GM21526 (cell line): ENCODE measurements around the gene RAPGEF4.
"Not testable (repeated sequence)": the region's sequence is repeated elsewhere in the genome, so short reads cannot be mapped to it uniquely, and the experiment has no call there.

Experiments used
- ATAC-seq: cut with Tn5 transposase; IDR thresholded peaks from one replicate; pipeline ENCODE4 v1.9.1; 2021; ENCODE audit warnings: moderate library complexity; ENCODE audit not compliant: unreplicated experiment, low FRiP score

RAPGEF4 gene

DNA sequence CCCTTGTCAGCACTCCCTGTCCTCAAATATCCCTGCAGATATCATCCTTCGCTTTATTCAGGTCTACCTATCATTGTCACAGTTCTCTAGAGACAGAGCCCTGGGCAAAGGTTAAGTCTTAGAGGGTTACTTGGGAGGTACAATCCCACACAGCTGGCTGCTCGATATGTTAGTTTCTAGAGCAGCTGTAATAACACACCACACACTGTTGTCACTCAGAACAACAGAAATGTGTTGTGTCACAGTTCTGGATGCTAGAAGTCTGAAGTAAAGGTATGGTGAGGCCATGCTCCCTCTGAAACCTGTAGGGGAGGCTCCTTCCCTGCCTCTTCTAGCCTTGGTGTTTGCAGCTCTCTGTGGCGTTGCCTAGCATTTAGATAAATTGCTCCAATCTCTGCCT is 9.9 kb upstream of the RAPGEF4 start:
- ATAC-seq, result no peak

DNA sequence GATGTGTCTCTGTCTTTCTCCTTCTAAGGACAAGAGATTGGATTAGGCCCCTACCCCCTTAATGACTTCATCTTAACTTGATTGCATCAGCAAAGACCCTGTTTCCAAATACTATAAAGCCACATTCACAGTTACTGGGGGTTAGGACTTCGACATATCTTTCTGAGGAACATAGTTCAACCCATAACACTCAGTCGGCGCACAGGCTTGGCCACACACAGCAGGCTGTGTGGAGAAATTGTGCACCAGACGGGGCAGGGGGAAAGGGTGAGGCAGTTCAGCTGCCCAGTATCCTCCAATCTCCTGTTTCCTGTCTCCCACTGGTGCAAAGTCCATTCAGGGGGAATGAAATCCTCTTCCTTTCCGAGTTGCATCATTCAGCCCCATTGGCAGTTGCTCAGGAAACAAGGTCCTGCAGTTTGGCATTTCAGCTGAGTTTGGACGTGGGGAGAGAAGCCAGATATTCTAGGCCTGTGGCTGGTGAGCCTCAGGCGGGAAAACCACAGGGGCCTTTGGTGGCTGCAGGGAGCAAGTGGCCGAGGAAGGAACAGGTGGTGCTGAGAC is 9.4 kb upstream of the RAPGEF4 start:
- ATAC-seq, result no peak

DNA sequence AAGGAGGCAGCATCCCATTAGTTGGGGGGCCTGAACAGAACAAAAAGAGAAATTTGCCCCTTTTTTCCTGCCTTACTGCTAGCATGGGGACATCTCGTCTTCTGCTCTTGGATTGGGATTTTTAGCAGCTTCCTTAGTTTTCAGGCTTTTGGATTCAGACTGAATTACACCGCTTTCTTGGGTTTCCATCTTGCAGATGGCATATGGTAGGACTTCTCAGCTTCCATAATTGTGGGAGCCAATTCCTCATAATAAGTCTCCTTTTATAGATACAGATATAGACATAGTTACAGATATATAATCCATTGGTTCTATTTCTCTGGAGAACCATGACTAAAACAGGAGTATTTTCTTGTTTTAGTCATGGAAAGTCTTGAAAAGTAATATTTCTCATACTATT is 5.2 kb upstream of the RAPGEF4 start:
- no peak for ATAC-seq

DNA sequence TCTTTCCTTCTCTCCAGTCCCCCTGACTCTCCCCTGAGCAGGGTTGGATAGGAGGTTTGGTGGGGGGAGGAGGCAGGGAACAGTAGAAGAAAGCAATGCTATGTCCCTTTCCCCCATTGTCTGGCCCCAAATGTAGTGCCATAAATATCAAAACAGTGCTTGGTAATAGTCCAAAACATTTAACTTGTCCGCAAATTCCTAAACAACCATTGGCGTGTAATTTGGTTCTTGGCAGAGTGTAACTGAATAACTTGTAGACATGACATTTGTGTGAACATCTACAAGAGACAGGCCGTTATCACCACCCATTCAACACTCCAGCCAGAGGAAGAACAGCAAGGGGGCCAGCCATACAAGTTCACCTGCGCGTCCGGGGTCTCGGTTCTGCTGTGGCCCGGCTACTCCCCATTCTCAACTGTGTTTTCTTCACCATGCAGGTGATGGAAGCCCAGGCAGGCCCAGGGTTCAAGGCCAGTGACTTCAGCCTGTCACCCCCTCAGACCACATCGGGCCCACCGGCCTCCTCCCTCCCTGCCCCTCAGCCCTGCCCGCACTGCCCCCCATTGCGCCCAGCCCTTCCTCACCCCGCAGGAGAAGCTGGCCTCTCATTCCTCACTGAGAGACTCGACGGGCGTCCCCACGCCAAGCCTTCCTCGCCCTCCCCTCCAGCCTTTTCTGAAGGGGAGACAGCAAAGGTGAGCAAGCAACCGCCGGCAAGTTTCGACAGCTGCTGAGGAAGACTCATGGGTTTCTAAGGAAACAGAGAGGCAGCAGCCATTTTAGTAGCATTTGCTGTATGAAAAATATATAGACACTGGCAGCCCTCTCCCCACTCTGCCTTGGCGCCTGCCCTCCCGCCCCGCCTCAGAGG is 699 bp upstream of the RAPGEF4 start:
- no peak for ATAC-seq

DNA sequence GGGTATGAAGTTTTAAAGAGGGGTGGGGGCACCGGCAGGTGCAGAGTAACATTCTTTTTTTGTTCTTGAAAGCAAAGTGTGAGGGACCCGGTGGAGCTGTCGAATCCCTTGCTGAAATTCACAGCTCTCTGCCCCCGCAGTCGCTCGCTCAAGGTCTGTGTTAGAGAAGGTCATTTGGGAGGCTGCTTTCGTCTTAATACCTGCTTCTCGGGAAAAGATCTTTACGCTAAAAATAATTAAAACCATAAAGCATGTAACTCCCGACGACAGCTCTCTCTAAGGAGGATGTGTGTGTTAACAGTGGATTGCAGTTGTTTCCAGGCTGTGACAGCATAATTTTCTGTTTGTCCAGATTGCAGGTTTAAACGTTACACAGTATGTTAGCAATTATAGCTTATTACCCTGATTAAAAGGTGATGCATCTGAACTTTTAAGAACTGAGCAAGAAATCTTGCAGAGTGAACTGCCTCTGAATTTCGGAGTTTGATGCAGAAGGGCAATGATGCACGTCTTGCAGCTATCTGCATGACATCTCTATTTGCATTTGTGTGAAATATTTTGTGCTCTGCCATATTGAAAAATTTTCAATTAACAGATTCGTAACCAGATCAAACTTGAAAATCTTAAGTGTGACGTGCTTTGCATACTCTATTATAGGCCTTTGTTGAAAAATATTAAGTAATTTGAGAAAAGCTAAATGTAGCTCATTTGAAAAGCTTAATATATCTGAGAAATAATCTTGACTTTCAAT is 954 bp downstream of the RAPGEF4 start:
- no peak for ATAC-seq

DNA sequence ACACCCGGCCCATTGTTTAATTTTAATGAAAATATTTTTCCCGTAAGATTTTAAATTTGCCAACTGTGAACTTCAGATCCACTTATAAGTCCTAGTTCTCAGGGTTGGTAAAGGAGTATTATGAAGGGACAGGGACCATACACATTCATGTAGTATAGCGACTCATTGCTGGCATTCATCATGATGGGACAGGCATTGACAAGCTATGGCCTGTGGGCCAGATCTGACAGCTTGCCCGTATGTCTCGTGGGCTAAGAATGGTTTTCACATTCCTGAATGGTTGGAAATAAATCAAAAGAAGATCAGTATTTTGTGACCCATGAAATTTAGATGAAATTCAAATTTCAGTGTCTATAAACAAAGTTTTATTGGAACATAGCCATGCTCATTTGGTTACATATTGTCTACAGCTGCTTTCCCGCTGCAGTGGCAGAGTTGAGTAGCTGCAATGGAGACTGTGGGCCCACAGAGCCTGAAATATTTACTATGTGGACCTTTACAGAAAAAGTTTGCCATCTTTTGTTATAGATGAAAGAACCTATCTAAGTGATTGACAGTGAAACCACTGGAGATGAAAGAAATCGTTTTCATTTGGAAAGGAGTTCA is 4.1 kb downstream of the RAPGEF4 start:
- ATAC-seq, result no peak

DNA sequence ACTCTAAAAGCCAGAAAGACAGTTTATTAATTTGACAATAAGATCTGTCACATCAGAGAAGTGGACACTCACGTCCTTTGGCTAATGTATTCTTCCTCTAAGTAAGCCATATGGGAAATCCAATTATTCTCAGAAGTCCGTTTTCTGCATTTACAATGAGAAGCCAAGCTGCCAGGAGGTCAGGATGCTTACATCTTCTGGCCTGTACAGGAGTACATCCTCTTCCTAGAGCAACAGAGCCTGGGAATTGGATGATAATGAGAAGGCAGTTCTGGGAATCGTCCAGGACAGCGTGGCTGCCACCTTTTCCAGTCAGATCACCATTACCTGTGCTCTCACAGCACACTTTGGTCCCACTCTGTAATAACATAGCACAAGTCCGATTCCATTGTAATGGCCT is 5.2 kb downstream of the RAPGEF4 start:
- no peak for ATAC-seq

DNA sequence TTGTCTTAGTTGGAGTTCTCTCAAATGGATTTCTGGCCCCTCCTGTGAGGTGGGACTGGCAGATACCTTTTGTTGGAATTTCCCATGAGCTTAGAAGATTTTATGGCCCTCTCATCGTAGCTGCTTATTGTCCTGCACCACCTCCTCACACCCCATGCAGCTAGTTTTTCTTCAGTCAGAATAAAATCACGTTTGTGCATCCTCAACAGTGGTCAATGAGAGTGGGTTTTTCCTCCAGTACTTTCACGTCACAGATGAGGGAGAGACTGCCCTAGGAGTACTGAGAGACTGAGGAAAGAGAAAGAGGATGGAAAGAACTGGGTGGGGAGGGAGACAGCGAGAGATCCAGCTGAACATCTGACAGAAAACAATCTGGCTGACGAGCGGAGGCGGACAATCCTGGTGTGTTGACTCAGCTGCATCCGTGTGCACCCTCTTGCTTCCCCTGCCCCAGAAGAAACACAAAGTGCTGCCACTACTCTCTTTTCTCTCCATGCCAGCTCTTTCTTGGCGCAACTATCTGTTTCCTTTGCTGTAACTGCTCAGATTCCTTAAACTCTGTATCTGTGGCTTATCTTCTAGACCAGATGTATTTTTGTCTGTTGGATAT is 7.4 kb downstream of the RAPGEF4 start:
- ATAC-seq, result no peak

DNA sequence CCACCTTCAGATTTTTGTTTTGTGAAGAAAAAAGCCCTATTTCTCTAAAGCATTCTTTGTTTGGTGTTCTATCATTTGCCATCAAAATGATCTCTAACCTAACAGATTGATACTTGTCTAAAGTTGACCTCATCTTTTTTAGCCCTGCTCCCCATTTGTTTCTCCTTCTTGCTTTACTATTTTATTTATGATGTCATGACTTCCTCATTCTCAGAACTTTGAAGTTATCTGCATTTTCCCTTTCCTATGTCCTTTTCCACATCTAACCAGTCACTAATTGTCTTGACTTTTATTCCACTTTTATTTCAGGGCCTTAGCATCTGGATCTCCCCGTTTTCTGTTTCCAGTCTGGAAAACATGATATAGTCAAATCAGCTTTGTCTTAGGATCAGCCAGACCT is 8.3 kb downstream of the RAPGEF4 start:
- ATAC-seq, result no peak

DNA sequence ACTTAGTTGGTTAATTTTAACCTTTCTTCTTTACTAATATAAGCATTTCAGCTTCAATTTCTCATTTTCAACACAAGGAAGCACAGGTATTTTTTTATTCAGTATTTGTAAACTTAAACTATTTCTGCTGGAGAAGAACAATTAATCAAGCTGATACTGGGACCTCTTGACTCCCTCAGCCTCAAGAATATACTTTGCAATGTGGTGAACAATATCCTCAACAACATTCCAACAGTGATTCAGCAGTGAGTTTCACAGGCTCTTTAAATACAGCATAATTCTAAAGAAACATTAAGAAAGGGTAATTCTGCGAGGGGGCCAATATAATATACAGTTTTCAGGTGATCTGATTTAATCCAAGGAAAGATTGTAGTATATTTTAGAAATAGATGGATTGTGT is 10.0 kb downstream of the RAPGEF4 start:
- no peak for ATAC-seq

DNA sequence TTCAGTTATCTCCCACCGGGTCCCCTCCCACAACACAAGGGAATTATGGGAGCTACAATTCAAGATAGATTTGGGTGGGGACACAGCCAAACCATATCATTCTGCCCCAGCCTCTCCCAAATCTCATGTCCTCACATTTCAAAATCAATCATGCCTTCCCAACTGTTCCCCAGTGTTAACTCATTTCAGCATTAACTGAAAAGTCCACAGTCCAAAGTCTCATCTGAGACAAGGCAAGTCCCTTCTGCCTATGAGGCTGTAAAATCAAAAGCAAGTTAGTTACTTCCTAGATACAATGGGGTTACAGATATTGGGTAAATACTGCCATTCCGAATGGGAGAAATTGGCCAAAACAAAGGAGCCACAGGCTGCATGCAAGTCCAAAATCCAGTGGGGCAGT is 12.9 kb downstream of the RAPGEF4 start:
- ATAC-seq, result not testable (repeated sequence)

DNA sequence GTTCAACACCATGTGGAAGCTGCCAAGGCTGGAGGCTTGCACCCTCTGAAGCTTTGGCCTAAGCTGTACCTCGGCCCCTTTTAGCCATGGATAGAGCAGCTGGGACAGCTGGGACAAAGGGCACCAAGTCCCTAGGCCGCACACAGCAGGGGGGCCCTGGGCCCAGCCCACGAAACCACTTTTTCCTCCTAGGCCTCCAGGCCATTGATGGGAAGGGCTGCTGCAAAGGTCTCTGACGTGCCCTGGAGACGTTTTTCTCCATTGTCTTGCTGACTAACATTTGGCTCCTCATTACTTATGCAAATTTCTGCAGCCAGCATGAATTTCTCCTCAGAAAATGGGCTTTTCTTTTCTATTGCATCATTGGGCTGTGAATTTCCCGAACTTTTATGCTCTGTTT is 13.7 kb downstream of the RAPGEF4 start:
- ATAC-seq, result no peak

DNA sequence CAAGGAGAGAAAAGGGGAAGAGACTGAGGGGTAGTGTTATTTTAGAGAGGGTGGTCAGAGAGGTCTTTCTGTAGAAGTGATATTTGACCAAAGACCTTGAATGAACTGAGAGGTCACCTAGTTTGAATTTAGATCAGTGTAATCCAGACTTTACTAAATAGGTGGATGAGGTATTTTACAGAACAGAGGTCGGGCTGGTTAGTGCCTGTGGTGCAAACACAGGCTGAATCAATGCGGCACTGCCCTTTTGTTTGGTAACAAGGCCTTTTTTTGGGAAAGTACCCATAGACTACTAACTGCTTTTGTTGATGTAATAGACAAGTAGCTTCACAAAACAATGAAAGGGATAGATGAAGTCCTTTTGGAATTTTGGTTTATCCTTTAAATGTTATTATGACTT is 15.9 kb downstream of the RAPGEF4 start:
- ATAC-seq, result no peak

DNA sequence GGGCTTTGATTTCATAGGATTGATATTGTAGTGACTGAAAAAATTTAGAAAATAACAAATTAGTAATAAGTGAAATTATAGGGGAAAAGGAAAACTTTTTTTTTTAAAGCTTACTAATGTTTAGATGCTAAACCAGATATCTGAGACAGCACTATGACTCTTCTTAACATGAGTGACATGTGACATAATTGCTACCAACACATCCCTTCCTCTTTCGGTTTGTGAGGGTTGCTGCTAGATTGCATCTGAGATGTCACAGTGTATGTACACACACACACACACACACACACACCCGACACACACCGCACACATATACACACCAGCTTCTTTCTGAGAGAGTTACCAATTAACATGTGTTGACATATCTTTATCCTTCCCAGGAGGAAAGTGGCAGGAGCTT is 18.0 kb downstream of the RAPGEF4 start:
- ATAC-seq, result no peak

DNA sequence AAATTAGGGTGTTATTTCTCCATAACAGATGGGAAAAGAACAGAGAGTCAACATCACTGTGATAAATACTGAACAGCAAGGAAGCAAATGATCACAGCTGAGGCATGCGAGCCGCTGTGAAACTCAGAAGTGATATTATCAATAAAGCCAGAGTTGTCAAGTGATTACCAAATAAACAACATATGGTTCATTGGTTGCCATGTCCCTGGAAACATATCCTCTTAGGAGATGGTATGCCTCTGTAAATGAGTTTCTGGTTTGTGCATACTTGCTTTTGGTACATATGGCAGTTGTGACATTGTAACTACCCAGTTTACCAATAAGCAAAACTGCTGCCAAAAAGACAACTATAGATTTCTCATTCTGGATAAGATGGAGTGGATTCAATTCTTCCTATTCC is 23.8 kb downstream of the RAPGEF4 start:
- ATAC-seq, result no peak

DNA sequence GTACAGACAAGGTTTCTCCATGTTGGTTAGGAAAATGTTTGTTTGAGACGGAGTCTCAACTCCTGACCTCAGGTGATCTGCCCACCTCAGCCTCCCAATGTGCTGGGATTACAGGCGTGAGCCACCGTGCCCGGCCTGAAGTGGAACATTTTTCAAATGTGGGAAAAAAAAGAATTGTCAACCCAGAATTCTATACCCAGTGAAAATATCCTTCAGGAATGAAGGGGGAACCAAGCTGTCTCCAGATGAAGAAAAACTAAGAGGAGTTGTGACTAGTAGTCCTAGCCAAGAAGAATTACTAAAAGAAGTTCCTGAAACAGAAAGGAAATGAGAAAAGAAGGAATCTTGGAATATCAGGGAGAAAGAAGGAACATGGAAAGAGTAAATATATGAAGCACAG is 25.7 kb downstream of the RAPGEF4 start:
- no peak for ATAC-seq

DNA sequence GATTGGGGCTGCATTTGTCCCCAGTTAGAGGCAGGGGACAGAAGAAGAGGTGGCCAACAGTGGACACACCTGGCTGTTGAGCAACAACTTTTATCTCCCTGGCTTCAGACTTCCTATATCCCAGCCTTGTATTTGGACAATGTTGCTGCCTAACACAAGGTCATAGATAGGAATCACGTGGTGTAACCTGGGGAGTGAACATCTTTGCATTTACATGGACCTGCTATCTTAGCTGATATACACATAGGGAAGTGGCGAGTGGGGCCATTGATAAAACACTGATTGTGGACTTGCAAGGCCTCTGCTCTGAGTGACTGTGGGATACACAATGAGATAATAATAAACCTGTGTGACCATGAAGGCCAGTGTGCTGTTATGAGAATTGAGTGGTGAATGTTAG is 26.9 kb downstream of the RAPGEF4 start:
- ATAC-seq, result no peak

DNA sequence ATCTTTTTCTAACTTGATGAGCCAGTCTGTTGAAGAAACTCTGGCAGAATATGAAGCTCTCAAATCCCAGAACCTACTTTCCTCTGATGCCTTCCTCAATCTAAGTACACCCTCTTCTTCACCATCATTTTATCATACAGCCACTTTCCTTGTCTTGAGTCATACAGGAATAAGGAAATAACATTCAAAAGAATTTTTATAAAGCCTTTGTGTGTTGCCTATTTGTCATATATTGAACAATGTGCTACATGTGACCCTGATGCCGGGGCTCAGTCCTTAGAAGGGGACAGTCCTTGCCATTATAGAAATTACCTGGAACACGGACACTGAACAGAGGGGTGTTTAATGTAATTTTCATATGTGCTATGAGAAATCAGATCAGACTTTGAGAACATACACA is 27.4 kb downstream of the RAPGEF4 start:
- no peak for ATAC-seq

DNA sequence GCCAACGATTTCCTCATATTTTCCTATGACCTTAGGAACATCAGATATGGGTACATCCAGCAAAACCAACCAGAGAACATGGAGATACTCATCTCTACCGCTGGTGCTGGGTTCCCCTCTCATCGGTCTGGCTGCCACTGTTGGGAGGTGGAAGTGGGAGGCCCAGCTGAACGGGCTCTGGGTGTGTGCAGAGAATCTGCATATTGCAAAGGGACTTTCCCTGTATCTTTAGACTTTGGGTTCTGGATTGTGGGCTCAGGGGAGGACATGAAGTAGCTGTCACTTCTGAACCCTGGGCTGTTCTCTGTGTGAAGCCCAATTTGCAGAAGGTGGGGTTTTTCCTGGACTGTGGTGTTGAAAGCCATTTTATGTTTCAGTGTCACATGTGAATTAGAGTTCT is 30.0 kb downstream of the RAPGEF4 start:
- ATAC-seq, result no peak

DNA sequence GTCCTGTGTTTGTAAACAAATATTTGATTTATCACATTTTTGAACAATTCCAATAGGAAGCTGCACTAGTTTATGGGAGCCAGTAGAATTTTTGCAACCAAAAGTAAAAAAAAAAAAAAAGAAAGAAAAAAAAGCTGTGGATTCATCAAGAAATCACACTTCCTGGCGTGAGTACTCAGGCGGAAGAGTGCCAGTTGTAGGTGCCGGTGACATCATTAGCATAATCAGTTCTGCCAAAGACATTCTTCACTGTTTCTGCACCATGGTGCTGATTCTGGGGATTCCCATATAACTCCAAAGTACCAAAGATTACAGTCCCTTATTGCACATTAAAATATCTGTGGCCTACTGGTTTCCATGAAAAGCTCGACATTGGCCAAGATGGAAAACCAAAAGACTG is 32.8 kb downstream of the RAPGEF4 start:
- ATAC-seq, result no peak

DNA sequence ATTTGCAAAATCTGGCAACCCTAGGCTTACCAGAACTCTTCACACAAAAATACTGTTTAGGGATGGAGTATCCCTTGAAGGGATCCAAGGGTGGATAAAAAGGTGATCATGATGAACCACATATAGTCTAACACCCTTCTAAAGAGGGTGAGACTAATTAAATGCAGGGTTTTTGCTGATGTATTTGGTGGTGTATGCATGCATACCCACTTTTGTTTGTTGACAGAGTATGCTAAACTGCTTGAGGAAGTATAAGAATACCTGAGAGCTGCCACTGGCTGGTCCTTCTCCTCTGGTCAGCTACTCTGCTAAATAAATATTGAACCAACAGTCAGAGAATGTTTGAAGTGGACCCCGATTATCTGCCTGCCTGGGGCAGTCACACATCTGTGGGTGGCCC is 34.2 kb downstream of the RAPGEF4 start:
- ATAC-seq, result no peak
